HG03558 (cell line): ENCODE results near the gene RAB40C.

Experiments used
- ATAC-seq: cut with Tn5 transposase; IDR thresholded peaks from one replicate; pipeline ENCODE4 v1.9.1; 2021; ENCODE audit warnings: moderate number of reproducible peaks; ENCODE audit not compliant: unreplicated experiment; ENCODE audit errors: extremely low read depth

The RAB40C gene

GRCh38 chr16:675884-676564 lies 86.2 kb downstream of the RAB40C start:
- no peak for ATAC-seq

- ATAC-seq: no peak
Observed at GRCh38 chr16:676565-676902, 86.7 kb downstream of the RAB40C start.

GRCh38 chr16:676913-677312 lies 87.0 kb downstream of the RAB40C start:
- no peak for ATAC-seq

- no peak for ATAC-seq
Observed at GRCh38 chr16:677316-678190, 87.7 kb downstream of the RAB40C start.

DNA sequence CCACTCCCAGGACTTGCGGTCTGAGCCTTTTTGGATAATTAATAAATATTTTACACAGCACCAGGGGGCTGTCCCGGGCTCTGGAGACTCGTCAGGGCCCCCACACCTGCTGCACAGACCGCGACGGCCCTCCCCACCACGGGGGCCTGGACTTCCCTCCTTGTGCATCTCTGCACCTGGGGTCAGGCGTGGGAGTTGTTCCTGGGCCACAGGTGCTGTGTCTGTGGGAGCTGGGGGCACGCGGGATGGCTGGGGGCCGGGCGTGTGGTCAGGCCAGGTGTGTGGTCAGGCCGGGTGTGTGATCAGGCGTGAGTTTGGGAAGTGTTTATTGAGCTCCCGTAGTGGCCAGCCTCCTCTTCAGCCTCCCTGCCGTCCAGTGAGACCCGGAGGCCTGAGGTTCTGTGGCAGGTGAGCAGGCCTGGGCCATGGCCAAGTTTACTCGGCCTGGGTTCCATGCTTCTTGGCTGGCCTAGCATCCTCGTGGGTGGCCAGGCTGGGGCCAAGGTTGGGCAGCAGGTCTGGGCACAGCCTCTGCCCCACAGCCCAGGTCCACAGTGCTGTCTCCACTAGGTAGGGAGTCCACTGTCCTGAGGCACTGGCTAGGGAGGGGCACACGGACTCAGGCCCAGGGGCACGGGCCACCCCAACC lies 88.5 kb downstream of the RAB40C start:
- no peak for ATAC-seq
